ENCODE data around the gene GLI1. TPM values are rescaled to one million over a fixed set of nuclear protein-coding genes. Genes with fewer than 3 reads are reported as not detected.

The GLI1 gene
- total RNA-seq, 1 experiment from 2014 or later, result 6.4 TPM

- Histone ChIP-seq H3K9me3 (ENCODE audit: control insufficient read depth in 1 of 2, insufficient read depth in 1 of 2, low read depth in 1 of 2, low read length in 2 of 2) (no peaks in the 10 kb centered on the region), H3K4me3 (replicated peaks in 1 of 2; ENCODE audit: low read depth in 1 of 2, low read length in 2 of 2) (no peak within 1 kb of the TSS), H2AFZ (ENCODE audit: low read depth, low read length, poor library complexity, severe bottlenecking) (no peak within 1 kb of the TSS), H4K20me1 (ENCODE audit: insufficient read depth) (no peaks in the 10 kb centered on the region), H3K36me3 (ENCODE audit: control insufficient read depth in 1 of 2, insufficient read depth in 2 of 2, low read length in 2 of 2) (no peaks in the 10 kb centered on the region), H3K27ac (ENCODE audit: low read depth, low read length) (no peak within 1 kb of the TSS), H3K9me2 (ENCODE audit: insufficient read depth) (no peaks in the 10 kb centered on the region), H3K27me3 (ENCODE audit: insufficient read depth, low read length) (peaks cover 11% of the 10 kb centered on the region), H3K79me2 (ENCODE audit: insufficient read depth, low read length) (no peaks in the 10 kb centered on the region), H3K4me2 (ENCODE audit: low read length) (no peak within 1 kb of the TSS), H3K4me1 (ENCODE audit: control insufficient read depth in 1 of 2, insufficient read depth in 2 of 2, low read length in 2 of 2) (peaks cover 0 to 16% of the 10 kb centered on the region in 2 experiments; a peak in 2 of 4 replicates), H3K9ac (ENCODE audit: low read length) (no peak within 1 kb of the TSS)
- ChIA-PET RAD21 (ENCODE audit: low non-redundant PET in 1 of 2, low total read pairs in 2 of 2, uncharacterized antibody in 2 of 2, unreplicated experiment in 2 of 2) (no interaction called here), POLR2A (no interaction called here), CTCF (no interaction called here)
- no peak for DNase-seq (ENCODE audit: low read depth, low spot score)
- intact Hi-C loops (cut with micrococcal nuclease), result no loop called here
- no TSS peak for BruUV-seq (replicated peaks)
- TF ChIP-seq POLR2AphosphoS5 (IDR thresholded peaks at IDR 0.05; ENCODE audit: low read depth, low read length) (no peak), SIN3A (IDR thresholded peaks at IDR 0.05; ENCODE audit: low read depth) (no peak), RAD21 (IDR thresholded peaks at IDR 0.05; ENCODE audit: low read depth) (no peak), FOSL1 (IDR thresholded peaks at IDR 0.05; ENCODE audit: low read depth) (no peak), ZFX (IDR thresholded peaks at IDR 0.05) (no peak), JUND (IDR thresholded peaks at IDR 0.05) (no peak), SRF (IDR thresholded peaks at IDR 0.05; ENCODE audit: low read depth) (no peak), EGR1 (IDR thresholded peaks at IDR 0.05; ENCODE audit: low read depth) (no peak), ELF1 (IDR thresholded peaks at IDR 0.05; ENCODE audit: borderline replicate concordance, low read depth) (no peak), CBX3 (IDR thresholded peaks at IDR 0.05; ENCODE audit: low read depth) (no peak), ZNF274 (IDR thresholded peaks at IDR 0.05; ENCODE audit: low read depth, low read length) (no peak), EZH2 (IDR thresholded peaks at IDR 0.05) (no peak), ATF3 (IDR thresholded peaks at IDR 0.05) (no peak), CTCF (IDR thresholded peaks at IDR 0.05 in 2 of 3, conservative IDR thresholded peaks at IDR 0.05 in 1 of 3; ENCODE audit: borderline replicate concordance in 1 of 3, insufficient read depth in 1 of 3, low read depth in 2 of 3, low read length in 2 of 3) (no peak), ZBTB33 (IDR thresholded peaks at IDR 0.05; ENCODE audit: extremely low read depth, insufficient replicate concordance, low read length) (no peak), TCF7L2 (IDR thresholded peaks at IDR 0.05; ENCODE audit: borderline replicate concordance, extremely low read depth, insufficient read depth, insufficient read length) (no peak), CEBPB (IDR thresholded peaks at IDR 0.05; ENCODE audit: low read depth) (no peak), EZH2phosphoT487 (IDR thresholded peaks at IDR 0.05; ENCODE audit: borderline replicate concordance) (no peak), MAX (IDR thresholded peaks at IDR 0.05) (no peak)
- ATAC-seq, result no peak
Measured at GRCh38 chr12:57479376-57480115, 20.0 kb downstream of the GLI1 start, which contains the start of gene ARHGAP9. Gene ARHGAP9, minus strand, starts transcription at chr12:57479866. Its CDS starts 460 bp downstream, at chr12:57479406.

All from HCT116 (cell line).